ENCODE data around the gene DGLUCY. TPM values are rescaled to one million over a fixed set of nuclear protein-coding genes. Genes with fewer than 3 reads are reported as not detected.

DGLUCY gene
- total RNA-seq, 1 donor from 2014 or later: 15.6 TPM

GRCh38 chr14:91233936-91234790, 120.3 kb downstream of the DGLUCY start:
- TF ChIP-seq CTCF (conservative IDR thresholded peaks at IDR 0.05): no peak
- no peak overlapping the region for H3K27ac Mint-ChIP-seq (ENCODE audit: unreplicated experiment)
- H3K9me3 Mint-ChIP-seq: no peaks in the 10 kb centered on the region
- H3K4me3 Mint-ChIP-seq: no peak overlapping the region
- DNase-seq (ENCODE audit: low read depth, low spot score): no peak
- H3K27me3 Mint-ChIP-seq (ENCODE audit: low read depth): peaks cover 4% of the 10 kb centered on the region
- peaks cover 5% of the 10 kb centered on the region for H3K36me3 Mint-ChIP-seq (ENCODE audit: low read depth)
- H3K4me1 Mint-ChIP-seq: no peaks in the 10 kb centered on the region

- Mint-ChIP-seq H3K27ac (ENCODE audit: unreplicated experiment) (no peak overlapping the region), H3K36me3 (ENCODE audit: low read depth) (peaks cover 3% of the 10 kb centered on the region), H3K4me3 (no peak overlapping the region), H3K9me3 (no peaks in the 10 kb centered on the region), H3K27me3 (ENCODE audit: low read depth) (peaks cover 6% of the 10 kb centered on the region), H3K4me1 (no peaks in the 10 kb centered on the region)
- no peak for TF ChIP-seq CTCF (conservative IDR thresholded peaks at IDR 0.05)
- no peak for DNase-seq (ENCODE audit: low read depth, low spot score)
These were observed 120.9 kb downstream of the DGLUCY start for GRCh38 chr14:91234791-91235114.

- Mint-ChIP-seq H3K9me3 (no peaks in the 10 kb centered on the region), H3K4me1 (no peaks in the 10 kb centered on the region), H3K4me3 (no peak overlapping the region), H3K27me3 (ENCODE audit: low read depth) (peaks cover 7% of the 10 kb centered on the region), H3K36me3 (ENCODE audit: low read depth) (no peaks in the 10 kb centered on the region), H3K27ac (ENCODE audit: unreplicated experiment) (no peak overlapping the region)
- TF ChIP-seq CTCF (conservative IDR thresholded peaks at IDR 0.05): no peak
- no peak for DNase-seq (ENCODE audit: low read depth, low spot score)
These were observed 122.0 kb downstream of the DGLUCY start for GRCh38 chr14:91235841-91236240.

- Mint-ChIP-seq H3K27ac (ENCODE audit: unreplicated experiment) (no peak overlapping the region), H3K4me1 (no peaks in the 10 kb centered on the region), H3K9me3 (peaks cover 2% of the 10 kb centered on the region), H3K27me3 (ENCODE audit: low read depth) (peaks cover 14% of the 10 kb centered on the region), H3K36me3 (ENCODE audit: low read depth) (no peaks in the 10 kb centered on the region), H3K4me3 (no peak overlapping the region)
- TF ChIP-seq CTCF (conservative IDR thresholded peaks at IDR 0.05): no peak
- DNase-seq (ENCODE audit: low read depth, low spot score): no peak
These were observed 123.3 kb downstream of the DGLUCY start for GRCh38 chr14:91237219-91237618.

GRCh38 chr14:91238085-91238484, 124.2 kb downstream of the DGLUCY start:
- Mint-ChIP-seq H3K4me1 (no peaks in the 10 kb centered on the region), H3K27ac (ENCODE audit: unreplicated experiment) (no peak overlapping the region), H3K36me3 (ENCODE audit: low read depth) (no peaks in the 10 kb centered on the region), H3K4me3 (no peak overlapping the region), H3K9me3 (peaks cover 2% of the 10 kb centered on the region), H3K27me3 (ENCODE audit: low read depth) (peaks cover 14% of the 10 kb centered on the region)
- no peak for TF ChIP-seq CTCF (conservative IDR thresholded peaks at IDR 0.05)
- DNase-seq (ENCODE audit: low read depth, low spot score): no peak
